HG03097 (cell line): Measurements from ENCODE around the gene MAP4.

ENCODE experiments used
- ATAC-seq: cut with Tn5 transposase; IDR thresholded peaks from one replicate; pipeline ENCODE4 v1.9.1; 2021; ENCODE audit not compliant: unreplicated experiment, low FRiP score

Gene MAP4

DNA sequence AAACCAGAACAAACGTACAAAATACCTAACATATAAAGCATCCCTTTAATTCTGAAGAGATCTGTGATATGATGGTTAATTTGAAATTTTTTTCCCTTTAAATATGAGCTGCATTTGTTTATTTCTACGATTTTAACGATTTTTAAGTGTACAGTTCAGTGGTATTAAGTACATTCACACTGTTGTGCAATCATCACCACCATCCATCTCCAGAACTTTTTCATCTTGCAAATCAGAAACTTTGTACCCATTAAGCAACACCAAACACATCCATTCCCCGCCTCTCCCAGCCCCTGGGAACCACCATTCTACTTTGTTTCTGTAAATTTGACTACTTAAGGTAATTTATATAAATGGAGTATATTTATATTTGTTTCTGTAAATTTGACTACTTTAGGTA is 51.5 kb downstream of the MAP4 start:
- no peak for ATAC-seq

DNA sequence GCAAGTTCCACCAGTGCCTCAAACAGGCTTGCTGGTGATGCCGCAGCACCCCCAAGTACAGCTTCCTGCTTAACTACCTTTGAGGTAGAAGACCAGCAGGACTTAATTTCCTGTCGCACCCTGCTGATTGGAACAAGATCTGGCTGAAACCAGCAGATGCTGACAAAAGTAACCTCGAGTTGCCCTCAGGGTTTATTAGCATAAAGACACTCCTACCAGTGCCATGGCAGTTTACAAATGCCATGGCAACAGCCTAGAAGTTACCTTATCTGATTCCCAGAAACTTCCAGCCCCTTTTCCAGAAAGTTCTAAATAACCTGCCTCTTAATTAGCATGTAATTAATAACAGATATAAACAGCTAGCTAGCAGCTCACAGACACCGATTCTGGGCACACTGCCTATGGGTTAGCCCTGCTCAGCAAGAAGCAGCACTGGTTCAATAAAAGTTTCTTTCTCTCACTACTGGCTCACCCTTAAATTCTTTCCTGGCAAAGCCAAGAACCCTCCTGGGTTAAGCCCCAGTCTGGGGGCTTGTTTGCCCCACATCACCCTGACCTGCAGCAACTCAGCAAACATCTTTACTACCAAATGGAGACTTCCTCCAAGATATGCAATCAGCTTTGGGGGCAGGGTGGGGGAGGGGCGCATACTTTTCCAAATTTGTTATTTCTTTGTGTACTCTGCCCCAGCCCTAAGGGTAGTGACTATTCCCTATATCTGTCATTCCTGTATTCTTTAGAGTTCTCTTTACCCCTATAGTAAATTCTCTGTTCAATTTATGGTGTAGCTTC is 54.2 kb downstream of the MAP4 start:
- no peak for ATAC-seq

DNA sequence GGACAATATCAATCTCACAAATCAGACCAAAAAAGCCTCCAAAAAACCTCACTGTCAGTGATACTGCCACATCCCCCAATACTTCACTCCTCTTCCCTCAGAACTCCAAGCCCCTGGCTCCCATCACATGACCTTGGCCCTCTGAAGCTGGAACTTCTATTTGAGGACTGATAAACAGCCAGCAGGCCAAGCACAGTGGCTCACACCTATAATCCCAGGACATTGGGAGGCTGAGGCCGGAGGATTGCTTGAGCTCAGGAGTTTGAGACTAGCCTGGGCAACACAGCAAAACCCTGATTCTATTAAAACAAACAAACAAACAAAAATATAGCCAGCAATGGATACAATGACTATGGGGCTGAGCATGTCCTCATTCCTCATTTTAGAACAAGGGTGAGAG is 55.2 kb downstream of the MAP4 start:
- no peak for ATAC-seq

DNA sequence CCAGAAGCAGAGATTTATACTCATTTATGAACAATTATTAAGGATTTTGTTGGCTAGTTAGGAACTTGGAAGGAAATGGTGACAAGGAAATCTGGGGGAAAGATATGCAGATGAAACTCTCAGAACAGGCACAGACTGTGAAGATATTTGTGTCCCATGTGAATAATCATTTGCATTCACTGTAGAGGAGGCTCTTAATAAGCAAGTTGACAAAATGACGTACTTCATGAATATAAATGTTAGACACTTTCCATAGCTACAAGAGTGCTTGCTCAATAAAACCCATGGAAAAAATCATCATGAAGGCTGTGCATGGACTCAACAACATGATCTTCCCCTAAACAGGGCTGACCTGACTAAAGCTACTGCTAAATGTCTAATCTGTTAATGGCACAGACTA is 59.7 kb downstream of the MAP4 start:
- no peak for ATAC-seq

DNA sequence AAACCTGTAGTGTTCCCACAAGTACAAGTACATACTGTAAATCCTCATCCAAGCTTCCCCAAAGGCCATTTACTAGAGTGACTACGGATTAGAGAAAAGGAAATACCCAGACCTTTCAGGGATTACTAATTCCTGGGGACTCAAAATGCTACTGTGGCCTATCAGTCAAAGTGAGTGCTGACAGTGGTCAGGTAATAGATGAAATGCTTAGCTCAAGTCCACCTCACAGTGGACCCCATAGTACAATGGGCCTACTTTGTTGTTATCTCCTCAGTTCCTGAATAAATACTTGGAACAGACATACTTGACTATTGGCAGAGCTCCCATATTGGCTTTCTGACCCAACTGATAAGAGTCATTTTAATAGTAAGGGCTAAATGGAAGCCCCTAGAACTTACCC is 61.6 kb downstream of the MAP4 start:
- no peak for ATAC-seq

DNA sequence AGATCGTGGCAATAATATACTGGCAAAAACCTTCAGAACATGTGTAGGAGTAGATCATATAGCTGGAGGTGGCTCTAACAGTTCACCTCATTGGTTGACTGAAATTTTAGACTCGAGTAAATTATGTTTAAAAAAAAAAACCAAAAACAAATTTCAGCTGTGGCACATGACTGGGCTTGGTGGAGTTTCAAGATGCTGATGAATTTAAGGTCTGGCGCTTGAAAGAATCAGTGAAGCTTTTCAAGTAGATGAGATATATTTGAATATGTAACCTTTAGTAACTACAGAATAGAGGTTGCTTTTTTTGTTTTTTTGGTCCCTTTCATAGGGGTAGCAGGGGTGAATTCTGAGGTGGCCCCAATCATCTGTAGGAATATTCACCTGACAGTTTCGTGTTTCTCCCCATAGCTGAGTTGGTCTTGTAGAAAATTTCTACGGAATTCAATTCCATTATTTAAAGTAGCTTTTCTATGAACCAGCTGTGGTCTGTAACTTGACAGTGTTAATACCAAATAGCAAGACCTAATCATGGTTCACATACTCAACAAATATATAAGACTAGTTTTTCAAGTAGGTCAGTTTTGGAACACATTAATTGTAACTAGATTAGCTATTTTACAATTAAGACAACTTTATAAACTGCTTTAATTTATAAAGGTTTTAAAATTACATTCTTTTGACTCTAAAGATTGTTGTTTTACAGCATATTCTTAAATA is 65.6 kb downstream of the MAP4 start:
- no peak for ATAC-seq

DNA sequence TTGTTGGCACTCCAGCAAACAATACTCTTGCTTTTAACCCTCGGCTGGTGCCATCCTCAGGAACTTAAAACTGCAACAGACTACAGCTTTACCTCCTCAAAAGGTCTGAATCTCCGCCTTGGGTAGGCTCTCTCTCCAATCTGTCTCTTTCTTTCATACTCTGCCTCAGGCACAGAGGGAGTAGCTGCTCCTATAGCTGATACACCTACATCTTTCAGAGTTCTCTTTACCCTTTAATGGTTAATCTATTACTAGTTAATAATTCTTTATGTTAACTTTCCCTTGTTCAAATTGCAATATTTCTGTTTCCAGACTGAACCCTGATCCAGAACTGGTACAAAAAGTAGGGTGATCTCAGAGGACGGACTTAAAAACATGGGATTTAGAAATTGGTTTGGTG is 66.2 kb downstream of the MAP4 start:
- ATAC-seq, result no peak

DNA sequence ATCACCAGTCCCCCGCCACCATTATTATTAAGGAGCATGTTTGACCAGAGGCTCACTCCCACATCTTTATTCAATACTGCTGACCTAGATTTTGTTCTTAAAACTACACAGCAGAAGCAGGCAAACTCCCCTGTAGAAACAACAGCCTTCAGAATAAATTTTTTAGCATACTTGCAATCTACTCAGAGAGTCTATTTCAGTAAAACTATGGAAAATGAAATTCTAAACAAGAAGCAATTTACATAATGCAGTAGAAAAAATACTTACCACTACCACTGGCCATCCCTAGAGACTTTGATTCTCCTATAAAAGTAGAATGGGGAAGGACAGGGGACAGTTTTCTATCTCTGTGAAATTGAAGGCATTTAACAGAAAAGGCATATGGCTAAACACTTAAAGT is 76.0 kb downstream of the MAP4 start:
- no peak for ATAC-seq

DNA sequence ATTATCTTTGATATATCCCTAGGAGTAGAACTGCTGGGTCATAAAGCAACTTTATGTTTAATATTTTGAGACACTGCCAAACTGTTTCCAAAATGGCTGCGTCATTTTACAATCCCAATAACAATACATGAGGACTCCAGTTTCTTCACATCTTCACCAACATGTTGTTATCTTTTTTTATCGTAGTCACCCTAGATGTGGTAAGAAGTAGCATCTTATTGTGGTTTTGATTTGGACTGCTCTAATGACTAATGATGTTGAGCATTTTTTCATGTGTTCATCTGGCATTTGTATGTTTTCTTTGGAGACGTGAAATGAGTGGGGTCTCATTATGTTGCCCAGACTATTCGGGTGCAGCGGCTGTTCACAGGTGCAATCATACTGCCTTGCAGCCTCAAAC is 83.8 kb downstream of the MAP4 start:
- ATAC-seq, result no peak

DNA sequence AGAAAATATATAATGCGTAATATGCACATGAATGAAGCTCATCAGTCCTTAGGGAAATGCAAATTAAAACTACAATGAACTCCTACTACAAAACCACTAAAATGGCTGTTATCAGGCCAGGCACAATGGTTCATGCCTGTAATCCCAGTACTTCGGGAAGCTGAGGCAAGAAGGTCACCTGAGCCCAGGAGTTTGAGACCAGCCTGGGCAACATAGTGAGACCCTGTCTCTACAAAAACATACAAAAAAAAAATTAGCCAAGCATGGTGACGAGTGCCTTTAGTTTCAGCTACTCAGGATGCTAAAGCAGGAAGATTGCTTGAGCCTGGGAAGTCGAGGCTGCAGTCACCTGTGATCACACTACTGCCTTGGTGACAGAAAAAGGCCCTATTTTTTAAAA is 85.2 kb downstream of the MAP4 start:
- ATAC-seq, result no peak

DNA sequence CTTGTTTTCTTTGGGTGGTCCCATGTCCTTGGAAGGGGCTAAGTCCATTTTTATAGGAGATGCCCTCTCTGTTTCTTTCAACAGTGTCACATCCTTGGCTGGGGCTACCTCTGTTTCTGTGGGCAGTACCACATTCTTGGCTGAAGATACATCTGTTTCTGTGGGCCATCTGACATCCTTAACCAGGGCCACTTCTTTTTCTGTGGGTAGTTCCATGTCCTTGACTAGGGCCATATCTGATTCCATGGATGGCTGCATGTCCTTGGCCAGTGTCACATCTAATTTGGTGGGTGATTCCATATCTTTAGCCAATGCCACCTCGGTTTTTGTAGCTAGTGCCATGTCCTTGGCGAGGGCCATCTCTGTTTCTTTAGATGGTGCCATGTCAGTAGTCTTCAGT is 99.5 kb downstream of the MAP4 start:
- no peak for ATAC-seq

DNA sequence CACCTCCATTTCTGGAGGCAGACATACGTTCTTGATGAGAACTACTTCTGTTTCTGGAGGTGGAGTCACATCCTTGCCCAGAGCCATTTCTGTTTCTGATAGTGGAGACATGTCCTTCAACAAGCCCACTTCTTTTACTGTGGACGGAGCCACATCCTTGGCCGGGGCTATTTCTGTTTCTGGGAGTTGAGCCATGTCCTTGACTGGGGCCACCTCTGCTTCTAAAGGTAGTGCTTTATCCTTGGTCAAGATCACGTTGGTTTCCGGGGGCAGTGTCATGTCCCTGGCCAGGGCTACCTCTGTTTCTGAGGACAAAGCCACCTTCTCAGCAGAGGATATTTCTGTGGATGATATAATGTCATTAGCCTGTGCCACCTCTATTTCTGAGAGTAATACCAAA is 100.0 kb downstream of the MAP4 start:
- no peak for ATAC-seq

DNA sequence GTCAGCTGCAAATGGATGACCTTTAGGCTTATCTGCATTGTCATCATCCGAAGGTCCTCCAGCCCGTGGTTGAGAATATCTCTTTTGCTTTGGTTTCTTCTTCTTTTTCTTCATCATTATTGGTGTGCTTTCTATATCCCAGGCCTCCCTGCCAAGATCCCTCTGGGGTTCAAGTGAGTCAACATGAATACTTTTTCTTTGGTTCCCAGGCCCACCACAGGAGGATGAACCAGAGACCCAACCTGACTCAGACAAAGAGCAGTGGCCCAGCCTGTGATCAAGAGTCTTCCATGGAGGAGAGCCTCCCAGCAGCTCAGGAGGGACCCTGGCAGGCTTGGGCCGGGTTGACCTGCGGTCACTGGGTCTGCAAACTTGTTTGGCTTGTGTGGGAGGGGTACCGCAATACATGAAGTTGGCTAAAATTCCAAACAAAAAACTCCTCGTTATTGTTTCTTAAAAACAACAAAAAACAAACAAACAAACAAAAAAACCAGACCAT is 104.2 kb downstream of the MAP4 start:
- no peak for ATAC-seq

DNA sequence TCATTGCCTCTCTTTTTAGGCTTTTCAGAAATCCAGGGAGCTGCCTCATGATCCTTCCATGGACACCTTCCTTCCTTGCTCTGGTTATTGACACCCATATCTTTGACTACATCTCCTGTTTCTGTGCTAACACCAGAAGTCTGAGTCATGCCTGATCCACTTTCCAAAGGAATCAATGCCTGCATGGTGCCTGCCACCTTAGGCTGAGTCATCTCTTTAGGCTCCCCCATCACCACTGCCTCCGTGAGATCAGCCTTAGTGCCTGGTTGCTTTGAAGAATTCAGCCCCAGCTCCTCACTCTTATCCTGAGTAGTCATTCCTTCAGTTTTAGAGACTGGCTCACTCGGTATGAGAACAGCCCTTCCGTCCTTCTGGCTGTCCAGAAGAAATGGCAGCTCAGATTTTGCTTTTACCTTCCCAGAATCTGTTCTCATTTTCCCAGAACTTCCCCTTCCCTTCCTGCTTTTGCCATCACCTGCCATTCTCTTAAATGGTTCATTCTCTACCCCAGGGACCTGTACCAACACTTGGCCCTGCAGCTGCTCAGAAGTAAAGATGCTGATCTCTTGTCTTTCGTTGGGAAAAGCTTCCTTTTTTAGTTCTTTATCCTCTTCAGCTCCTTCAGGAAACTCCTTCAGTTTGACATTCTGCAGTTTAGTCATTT is 105.3 kb downstream of the MAP4 start:
- no peak for ATAC-seq

DNA sequence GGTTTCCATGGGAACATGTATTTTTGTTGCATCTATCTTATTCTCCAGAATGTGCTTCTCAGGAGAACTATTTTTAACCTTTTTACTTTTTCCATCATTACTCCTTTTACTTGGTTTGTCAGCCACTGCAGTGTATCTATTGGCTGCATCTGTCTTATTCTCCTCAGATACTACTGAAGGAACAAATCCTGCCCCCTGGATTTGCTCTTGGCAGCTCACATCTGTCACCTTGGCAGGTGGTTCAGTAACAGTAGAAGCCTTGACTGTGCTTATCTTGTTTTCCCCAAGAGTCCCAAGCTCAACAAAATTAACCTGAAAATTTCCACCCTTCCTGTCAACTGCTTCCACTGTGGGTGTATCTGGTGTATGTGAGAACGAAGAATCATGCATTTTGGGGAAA is 106.0 kb downstream of the MAP4 start:
- no peak for ATAC-seq

DNA sequence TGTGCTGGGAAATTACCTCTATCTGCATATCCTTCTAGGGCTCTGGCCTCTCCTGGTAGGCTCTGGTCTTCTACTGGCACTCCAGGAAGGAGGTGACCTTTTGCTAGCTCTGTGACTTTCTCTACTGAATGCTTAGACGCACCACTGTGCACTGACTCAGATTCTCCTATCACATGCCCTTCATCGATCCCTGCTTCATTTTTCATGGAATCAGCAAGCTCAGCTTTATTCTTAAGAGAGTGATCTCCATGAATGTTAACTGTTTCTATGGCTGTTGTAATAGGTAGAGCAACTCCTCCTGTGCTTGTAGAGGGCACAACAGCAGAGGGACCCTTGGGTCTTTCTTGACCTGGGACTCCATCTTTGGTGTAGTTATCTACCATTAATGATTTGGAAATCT is 106.6 kb downstream of the MAP4 start:
- no peak for ATAC-seq

DNA sequence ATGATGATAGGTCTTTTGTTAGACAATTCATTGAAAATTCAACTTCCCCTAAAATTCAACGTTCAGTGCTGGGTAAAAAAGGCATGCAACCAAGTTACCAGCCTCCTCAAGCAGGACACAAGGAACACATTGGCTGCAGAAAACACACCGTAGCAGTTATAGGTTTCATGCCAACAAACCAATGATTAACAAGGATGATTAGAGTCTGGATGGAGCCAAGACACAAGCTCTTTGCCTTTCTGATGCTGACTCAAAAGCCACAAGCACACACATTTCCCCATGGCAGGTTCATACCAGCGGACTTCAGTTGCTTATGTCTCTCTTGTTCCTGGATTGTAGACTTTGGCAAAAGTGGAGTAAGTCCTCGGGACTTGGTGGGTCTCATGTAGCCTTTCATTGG is 107.5 kb downstream of the MAP4 start:
- ATAC-seq, result no peak

DNA sequence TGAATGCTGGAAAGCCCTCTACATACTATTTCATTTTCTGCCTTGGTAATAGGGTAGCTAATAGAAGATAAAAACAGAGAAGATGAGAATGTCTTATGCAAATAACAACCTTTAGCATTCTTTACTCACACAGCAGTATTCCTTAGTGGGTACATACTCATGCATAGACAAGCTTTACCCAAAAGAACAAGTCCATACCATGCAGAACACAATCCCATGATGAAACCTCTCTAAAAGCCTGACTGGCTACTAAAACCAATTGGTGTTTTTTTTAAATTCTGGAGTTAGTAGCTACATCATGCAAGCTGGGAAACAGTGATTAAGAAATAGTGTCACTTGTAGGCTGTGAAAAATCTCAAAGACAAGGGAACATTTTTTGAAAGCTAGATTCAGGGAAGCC is 108.4 kb downstream of the MAP4 start:
- ATAC-seq, result no peak

DNA sequence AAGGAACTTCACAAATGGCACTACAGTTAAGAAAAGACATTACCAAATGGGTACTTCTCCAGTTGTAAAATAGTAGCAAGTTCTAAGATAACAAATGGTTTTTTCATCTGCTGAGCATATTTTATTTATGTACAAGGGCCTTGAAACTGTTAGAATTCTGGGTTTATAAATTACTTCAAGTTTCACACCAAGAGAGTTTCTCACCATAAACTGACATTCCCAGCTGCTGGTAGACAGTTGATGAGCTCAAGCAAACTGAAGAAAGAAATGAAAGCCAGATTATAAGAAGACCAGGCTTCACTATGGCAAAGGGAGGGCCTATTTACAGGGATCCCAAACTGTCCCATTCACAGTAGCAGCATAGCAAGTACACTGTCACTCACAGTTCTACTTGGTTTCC is 113.5 kb downstream of the MAP4 start:
- ATAC-seq, result no peak

DNA sequence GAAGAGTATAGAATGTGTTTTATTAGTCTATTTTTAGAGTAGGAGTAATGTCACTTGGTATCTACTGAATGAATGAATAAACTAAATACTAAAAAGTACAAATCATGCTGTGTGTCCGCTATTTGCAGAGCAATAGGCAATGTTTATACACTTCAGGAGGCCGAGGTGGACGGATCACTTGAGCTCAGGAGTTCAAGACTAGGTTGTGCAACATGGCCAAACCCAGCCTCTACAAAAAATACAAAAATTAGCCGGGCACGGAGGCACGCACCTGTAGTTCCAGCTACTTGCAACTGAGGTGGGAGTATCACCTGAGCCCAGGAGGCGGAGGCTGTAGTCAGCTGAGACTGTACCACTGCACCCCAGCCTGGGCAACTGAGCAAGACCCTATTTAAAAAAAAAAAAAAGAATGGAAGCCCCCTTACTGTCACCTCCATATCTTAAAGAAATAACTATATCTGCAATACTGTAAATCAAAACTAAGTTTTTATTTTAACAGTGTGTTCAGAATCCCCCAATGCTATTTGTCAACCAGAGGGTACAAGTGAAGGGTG is 114.9 kb downstream of the MAP4 start:
- ATAC-seq, result no peak

DNA sequence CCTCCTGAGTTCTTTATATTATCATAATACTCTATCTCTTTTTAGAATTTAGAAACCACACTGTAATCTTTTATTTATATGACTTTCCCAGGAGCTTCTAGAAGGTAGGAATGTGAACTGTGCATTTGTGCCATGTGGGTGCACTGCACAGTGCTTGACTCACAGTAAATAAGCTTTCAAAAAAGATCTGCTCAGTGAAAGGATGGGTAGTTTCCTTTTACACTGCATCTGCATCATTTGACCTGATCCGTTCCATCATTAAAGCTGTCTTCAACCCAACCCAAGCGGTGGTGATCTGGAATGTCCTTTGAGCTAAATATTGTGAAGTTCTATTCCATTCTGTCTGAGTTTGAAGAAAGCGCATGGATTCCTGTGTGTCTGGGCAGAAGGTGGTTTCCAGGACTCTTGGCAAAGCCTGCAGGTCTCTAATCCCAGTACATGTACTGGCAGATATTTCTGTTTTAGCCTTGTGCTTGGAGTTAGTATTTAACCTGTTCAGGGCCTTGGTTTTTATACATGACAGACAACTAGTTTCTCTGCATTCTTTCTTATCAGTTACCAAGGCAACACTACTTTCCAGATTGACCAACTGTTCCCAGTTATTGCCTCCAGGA is 116.6 kb downstream of the MAP4 start:
- ATAC-seq, result no peak
